Stomach (tissue), 9 donors: ENCODE measurements around the gene PEX3. TPM values are rescaled to one million over a fixed set of nuclear protein-coding genes. Genes with fewer than 3 reads are reported as not detected.

Experiments
- DNase-seq, 2 donors: peaks; one replicate each; pipeline versions ENCODE4 v3.0.0 to v3.0.0-alpha.2; 2013 to 2019
- H3K27ac ChIP-seq, 5 donors: fragments of 200-600 bp in 4 of 5; sonication (generic) in 4 of 5; one replicate each; pipeline ENCODE4 v1.5.1; 2013 to 2019; ENCODE audit warnings: mild to moderate bottlenecking in 1 of 5, moderate library complexity in 1 of 5
- H3K27me3 ChIP-seq, 3 donors: fragments of 200-600 bp; sonication (generic); one replicate each; pipeline ENCODE4 v1.5.1; 2017 to 2019; ENCODE audit warnings: mixed run types in 1 of 3
- H3K36me3 ChIP-seq, 4 donors: fragments of 200-600 bp; sonication (generic); 1 replicate in 3 of 4; 2 replicates in 1 of 4; pipeline ENCODE4 v1.5.1; 2016 to 2019
- H3K4me1 ChIP-seq, 4 donors: fragments of 200-600 bp; sonication (generic); one replicate each; pipeline ENCODE4 v1.5.1; 2016 to 2019
- H3K4me3 ChIP-seq, 4 donors: fragments of 200-600 bp; sonication (generic) in 3 of 4; one replicate each; pipeline ENCODE4 v1.5.1; 2016 to 2019; ENCODE audit warnings: mild to moderate bottlenecking in 1 of 4
- H3K9me3 ChIP-seq, 4 donors: fragments of 200-600 bp; sonication (generic); one replicate each; pipeline ENCODE4 v1.5.1; 2016 to 2019
- EP300 ChIP-seq: sonication (generic); formaldehyde crosslinking; IDR thresholded peaks from one replicate; pipeline ENCODE4 v1.6.1; 2017; ENCODE audit warnings: antibody characterized with exemption
- POLR2A ChIP-seq, 4 donors: fragments of 450-650 bp; IDR thresholded peaks; one replicate each; pipeline ENCODE4 v1.6.1; 2016; ENCODE audit warnings: antibody characterized with exemption in 4 of 4, control low read depth in 2 of 4, mild to moderate bottlenecking in 1 of 4, moderate library complexity in 1 of 4
- POLR2AphosphoS5 ChIP-seq, 3 donors: sonication (generic); formaldehyde crosslinking; IDR thresholded peaks; one replicate each; pipeline ENCODE4 v1.6.1; 2016; ENCODE audit warnings: antibody characterized with exemption in 3 of 3
- WGBS, 5 donors: extraction: QIAGEN DNeasy Blood & Tissue Kit in 3 of 5; methylation state at CpG; one replicate each; pipeline versions ENCODE4 v1.1.5 to v1.1.7; 2013 to 2018; 5-methylcytosine and 5-hydroxymethylcytosine counted together
- intact Hi-C: fragments of 100-400 bp; cut with DNase I; formaldehyde crosslinking; loops from one replicate; pipeline ENCODE4 v1.15.1; 2023; ENCODE audit warnings: low total_unique reads
- polyA plus RNA-seq, 3 donors: library from polyadenylated mRNA; stranded (reverse); fragments of 200-250 nt; gene quantifications; one replicate each; pipeline ENCODE4 v1.2.3, GENCODE V29; 2013
- total RNA-seq, 5 donors: library from RNA; depleted of rRNA; stranded (reverse); fragments of >200 nt; gene quantifications; one replicate each; pipeline versions ENCODE4 v1.1.0 to v1.2.3, GENCODE V29; 2014 to 2016
- TF ChIP-seq, protein P1 (sequence below), 7 experiments: fragments of 450-650 bp in 4 of 7; fragments of 200-600 bp in 3 of 7; sonication (generic) in 3 of 7; IDR thresholded peaks; one replicate each; pipeline ENCODE4 v1.5.1; 2016 to 2019; ENCODE audit warnings: antibody characterized with exemption in 7 of 7, control low read depth in 2 of 7, mild to moderate bottlenecking in 1 of 7
- donor health status: healthy with polysubstance abuse.
- donor health status: Bipolar disorder and iron deficiency.
- donor health status: healthy.

PEX3 gene
- total and polyA plus RNA-seq, 8 donors = 0.58 to 32.3 (median 9.1) TPM

GRCh38 chr6:143449082-143449713 is 1.4 kb upstream of the PEX3 start:
- TF ChIP-seq, protein P1, sequence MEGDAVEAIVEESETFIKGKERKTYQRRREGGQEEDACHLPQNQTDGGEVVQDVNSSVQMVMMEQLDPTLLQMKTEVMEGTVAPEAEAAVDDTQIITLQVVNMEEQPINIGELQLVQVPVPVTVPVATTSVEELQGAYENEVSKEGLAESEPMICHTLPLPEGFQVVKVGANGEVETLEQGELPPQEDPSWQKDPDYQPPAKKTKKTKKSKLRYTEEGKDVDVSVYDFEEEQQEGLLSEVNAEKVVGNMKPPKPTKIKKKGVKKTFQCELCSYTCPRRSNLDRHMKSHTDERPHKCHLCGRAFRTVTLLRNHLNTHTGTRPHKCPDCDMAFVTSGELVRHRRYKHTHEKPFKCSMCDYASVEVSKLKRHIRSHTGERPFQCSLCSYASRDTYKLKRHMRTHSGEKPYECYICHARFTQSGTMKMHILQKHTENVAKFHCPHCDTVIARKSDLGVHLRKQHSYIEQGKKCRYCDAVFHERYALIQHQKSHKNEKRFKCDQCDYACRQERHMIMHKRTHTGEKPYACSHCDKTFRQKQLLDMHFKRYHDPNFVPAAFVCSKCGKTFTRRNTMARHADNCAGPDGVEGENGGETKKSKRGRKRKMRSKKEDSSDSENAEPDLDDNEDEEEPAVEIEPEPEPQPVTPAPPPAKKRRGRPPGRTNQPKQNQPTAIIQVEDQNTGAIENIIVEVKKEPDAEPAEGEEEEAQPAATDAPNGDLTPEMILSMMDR (IDR thresholded peaks at IDR 0.05) = no peak
- TF ChIP-seq POLR2A (IDR thresholded peaks at IDR 0.05) = no peak
- TF ChIP-seq POLR2AphosphoS5 (IDR thresholded peaks at IDR 0.05) = no peak
- no peak for TF ChIP-seq EP300
- 61 to 71% (median 64%) methylated on average over 6 of the region's 6 CpGs for WGBS, 5 donors
- Histone ChIP-seq H3K9me3 (no peaks in the 10 kb centered on the region), H3K36me3 (peaks cover 0 to 8% (median 2%) of the 10 kb centered on the region in 4 donors), H3K27me3 (no peaks in the 10 kb centered on the region), H3K4me1 (peaks cover 13 to 37% (median 27%) of the 10 kb centered on the region in 4 donors), H3K27ac (peak overlapping the region in 3 of 5 donors; percentile 82 to 87 (median 84)), H3K4me3 (peak overlapping the region; percentile 63 to 94 (median 80))
- DNase-seq = peak in 1 of 2 donors; percentile 12
- intact Hi-C loops = no loop called here

DNA sequence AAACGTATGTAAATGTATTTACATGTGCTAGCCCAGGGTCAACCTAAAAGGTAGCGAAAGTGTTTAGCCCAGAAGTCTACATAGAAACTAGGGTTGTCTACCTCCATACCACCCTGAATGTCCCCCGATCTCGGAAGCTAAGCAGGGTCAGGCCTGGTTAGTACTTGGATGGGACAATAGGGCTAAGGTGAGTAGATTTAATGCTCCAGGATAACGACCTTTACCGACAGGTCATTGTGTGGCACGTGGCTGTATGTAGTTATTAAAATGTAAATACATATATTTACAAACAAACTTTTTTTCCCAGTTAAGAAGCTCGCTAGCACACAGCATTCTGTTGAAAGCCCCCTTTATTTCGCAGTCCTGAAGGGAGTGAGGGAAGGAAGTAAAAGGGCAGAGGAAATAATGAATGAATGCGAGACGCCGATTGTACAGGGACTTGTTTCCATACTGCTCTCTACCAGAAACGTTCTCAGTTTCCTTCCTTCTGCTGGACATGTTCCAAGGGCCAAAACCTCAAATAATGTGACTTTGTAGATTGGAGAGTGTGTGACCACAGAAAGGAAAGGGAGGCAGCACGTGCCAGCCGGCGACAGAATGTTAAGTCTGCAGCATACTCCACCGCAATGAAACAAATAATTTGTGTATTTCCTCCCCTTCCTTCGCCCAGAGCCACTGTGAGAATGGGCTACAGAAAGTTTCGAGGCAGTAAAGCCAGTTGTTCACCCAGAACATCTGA is 722 bp upstream of the PEX3 start:
- Histone ChIP-seq H3K9me3 (no peaks in the 10 kb centered on the region), H3K4me3 (peak overlapping the region; percentile 63 to 94 (median 80)), H3K27ac (peak overlapping the region; percentile 71 to 87 (median 82)), H3K27me3 (no peaks in the 10 kb centered on the region), H3K36me3 (peaks cover 0 to 8% (median 2%) of the 10 kb centered on the region in 4 donors), H3K4me1 (peaks cover 13 to 43% (median 27%) of the 10 kb centered on the region in 4 donors)
- TF ChIP-seq POLR2AphosphoS5 (IDR thresholded peaks at IDR 0.05) (no peak), EP300 (no peak), POLR2A (IDR thresholded peaks at IDR 0.05) (no peak)
- TF ChIP-seq, protein P1 (IDR thresholded peaks at IDR 0.05) = no peak
- 0 to 3% (median 2%) methylated on average over 19 of the region's 19 CpGs for whole genome bisulfite sequencing, 5 donors
- intact Hi-C loops = no loop called here
- DNase-seq = peak in 1 of 2 donors; percentile 62

GRCh38 chr6:143451531-143451930 is 926 bp downstream of the PEX3 start:
- 18 to 29% (median 23%) methylated on average over 4 of the region's 4 CpGs for WGBS, 5 donors
- H3K9me3 ChIP-seq = no peaks in the 10 kb centered on the region
- peak overlapping the region in 4 of 5 donors; percentile 75 to 87 (median 83) for H3K27ac ChIP-seq
- no peak for DNase-seq
- H3K4me3 ChIP-seq = peak overlapping the region; percentile 63 to 94 (median 80)
- TF ChIP-seq EP300 = no peak
- no peak for TF ChIP-seq POLR2AphosphoS5 (IDR thresholded peaks at IDR 0.05)
- TF ChIP-seq, protein P1 (IDR thresholded peaks at IDR 0.05) = no peak
- no peak for TF ChIP-seq POLR2A (IDR thresholded peaks at IDR 0.05)
- intact Hi-C loops = no loop called here
- H3K27me3 ChIP-seq = no peaks in the 10 kb centered on the region
- peaks cover 13 to 48% (median 30%) of the 10 kb centered on the region in 4 donors for H3K4me1 ChIP-seq
- H3K36me3 ChIP-seq = peaks cover 0 to 8% (median 2%) of the 10 kb centered on the region in 4 donors

DNA sequence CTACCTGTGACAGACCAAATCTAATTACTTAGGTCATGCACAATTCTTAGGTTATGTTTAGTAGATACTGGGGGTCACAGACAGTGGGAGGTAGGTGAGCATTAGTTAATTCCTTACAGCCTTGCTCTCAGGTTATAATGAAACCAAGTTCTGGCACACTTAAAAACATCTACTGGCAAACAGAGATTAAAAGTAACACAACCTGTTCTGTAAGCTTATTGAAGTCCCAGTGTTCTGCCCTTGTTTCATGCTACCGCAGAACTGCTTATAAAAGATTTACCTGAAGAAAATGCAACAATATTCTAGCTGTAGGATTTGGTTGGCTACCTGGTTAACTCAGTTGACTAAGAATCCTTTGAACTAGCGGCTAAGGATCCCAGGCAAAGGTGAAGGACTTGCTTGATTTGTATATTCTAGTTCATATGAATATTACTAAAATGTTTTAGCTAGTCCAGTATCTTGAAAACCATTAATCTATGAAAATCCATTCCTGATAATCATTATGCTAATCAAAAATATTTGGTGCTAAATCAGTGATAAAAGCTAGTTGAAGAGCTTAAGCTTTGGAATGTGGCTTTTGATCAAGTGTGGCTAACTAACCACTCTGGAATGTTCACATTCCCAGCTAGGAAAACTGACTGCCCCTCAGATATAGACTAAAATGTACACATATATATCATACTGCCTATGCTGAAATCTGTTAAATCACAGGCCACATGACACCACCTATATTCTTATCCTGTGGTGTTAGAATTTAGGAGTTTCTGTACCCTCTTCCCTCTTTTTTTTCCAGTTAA is 7.2 kb downstream of the PEX3 start:
- H3K27me3 ChIP-seq = no peaks in the 10 kb centered on the region
- no peak overlapping the region for H3K4me3 ChIP-seq
- 33 to 61% (median 49%) methylated on average over 2 of the region's 2 CpGs for WGBS, 5 donors
- H3K36me3 ChIP-seq = peaks cover 0 to 34% (median 27%) of the 10 kb centered on the region in 4 donors
- H3K9me3 ChIP-seq = no peaks in the 10 kb centered on the region
- peak in 1 of 2 donors; percentile 78 for DNase-seq
- peak overlapping the region in 4 of 5 donors; percentile 14 to 75 (median 56) for H3K27ac ChIP-seq
- TF ChIP-seq, protein P1 (IDR thresholded peaks at IDR 0.05) = no peak
- TF ChIP-seq EP300 (no peak), POLR2AphosphoS5 (IDR thresholded peaks at IDR 0.05) (no peak), POLR2A (IDR thresholded peaks at IDR 0.05) (no peak)
- H3K4me1 ChIP-seq = peaks cover 0 to 46% (median 16%) of the 10 kb centered on the region in 4 donors
- intact Hi-C loops = no loop called here
